K562 (cell line): ENCODE results near the gene CENPU. TPM values are rescaled to one million over a fixed set of nuclear protein-coding genes. Genes with fewer than 3 reads are reported as not detected.

ENCODE experiments used
- ATAC-seq: fragments of 200-7000 bp; cut with Tn5 transposase; 3 replicates; pipeline ENCODE4 v1.9.1; 2020; ENCODE audit warnings: moderate library complexity
- BruUV-seq: library from RNA; stranded (reverse); fragments of 400-500 nt; replicated peaks from 2 replicates; lab custom pipeline; 2021; lab: Mats Ljungman, UMichigan
- CTCF ChIA-PET: fragments of 300-600 bp; formaldehyde crosslinking; extraction: SDS; loops from one replicate; lab custom pipeline; 2021; ENCODE audit warnings: low intra/inter-chr PET ratio; lab: Yijun Ruan, JAX
- POLR2A ChIA-PET: fragments of 300-600, 350-650 bp; sonication (Branson Sonifier 250); formaldehyde crosslinking; extraction: SDS; loops from one replicate; lab custom pipeline; 2021; ENCODE audit warnings: antibody characterized with exemption, inconsistent platforms; lab: Yijun Ruan, JAX
- DNase-seq, 4 experiments: peaks; one replicate each; pipeline versions ENCODE4 v3.0.0 to v3.0.0-alpha.2; 2011 to 2018; ENCODE audit warnings: low spot score in 3 of 4, mixed read lengths in 3 of 4; ENCODE audit errors: extremely low read depth in 1 of 4
- FAIRE-seq: peaks from 2 replicates; lab custom pipeline; 2011; peaks lifted over from hg19 to GRCh38; lab: Jason Lieb, UNC
- H2AFZ ChIP-seq: 2 replicates; pipeline ENCODE4 v1.6.0; 2011; ENCODE audit warnings: low read depth, low read length, control low read depth, inconsistent platforms
- H3K27ac ChIP-seq: fragments of 200-600 bp; 3 replicates; pipeline ENCODE4 v1.8.0; 2011; ENCODE audit warnings: low read depth, mild to moderate bottlenecking, control low read depth, inconsistent platforms, low read length, moderate library complexity, mixed read lengths; ENCODE audit errors: extremely low read depth
- H3K27me3 ChIP-seq, 2 experiments: fragments of 300-600 bp in 1 of 2; 2 replicates in 1 of 2; 3 replicates in 1 of 2; pipeline versions ENCODE4 v1.6.0 to v1.8.0; 2011; ENCODE audit warnings: inconsistent platforms in 2 of 2, low read length in 2 of 2, mild to moderate bottlenecking in 1 of 2, mixed read lengths in 1 of 2, moderate library complexity in 1 of 2; ENCODE audit not compliant: control insufficient read depth in 2 of 2, insufficient read depth in 2 of 2
- H3K36me3 ChIP-seq: fragments of 300-600 bp; 3 replicates; pipeline ENCODE4 v1.8.0; 2011; ENCODE audit warnings: mild to moderate bottlenecking, low read length, inconsistent platforms; ENCODE audit not compliant: control insufficient read depth, insufficient read depth
- H3K4me1 ChIP-seq, 2 experiments: fragments of 200-600 bp in 1 of 2; replicated peaks in 1 of 2; 2 replicates in 1 of 2; 3 replicates in 1 of 2; pipeline versions ENCODE4 v1.5.1 to v1.8.0; 2011; ENCODE audit warnings: inconsistent platforms in 2 of 2, low read length in 2 of 2, mild to moderate bottlenecking in 1 of 2, mixed read lengths in 1 of 2, moderate library complexity in 1 of 2; ENCODE audit not compliant: control insufficient read depth in 2 of 2, insufficient read depth in 2 of 2
- H3K4me2 ChIP-seq: 2 replicates; pipeline ENCODE4 v1.6.1; 2011; ENCODE audit warnings: low read length, control low read depth, inconsistent platforms, mixed read lengths; ENCODE audit not compliant: insufficient read depth
- H3K4me3 ChIP-seq: fragments of 200-600 bp; sonication (generic), shearing (Covaris generic); 2 replicates; pipeline ENCODE4 v1.5.1; 2016; ENCODE audit warnings: control low read depth, inconsistent platforms
- H3K79me2 ChIP-seq: fragments of 200-600 bp; 3 replicates; pipeline ENCODE4 v1.8.0; 2011; ENCODE audit warnings: low read length, inconsistent platforms; ENCODE audit not compliant: control insufficient read depth, insufficient read depth
- H3K9ac ChIP-seq, 2 experiments: 2 replicates each; pipeline versions ENCODE4 v1.6.0 to v1.6.1; 2011; ENCODE audit warnings: low read depth in 2 of 2, low read length in 2 of 2, control low read depth in 1 of 2, inconsistent platforms in 1 of 2, mild to moderate bottlenecking in 1 of 2, mixed read lengths in 1 of 2; ENCODE audit not compliant: insufficient read depth in 1 of 2
- H3K9me1 ChIP-seq: one replicate; pipeline ENCODE4 v1.6.0; 2011; ENCODE audit warnings: inconsistent platforms, mild to moderate bottlenecking, low read length, moderate library complexity; ENCODE audit not compliant: control insufficient read depth, insufficient read depth
- H3K9me3 ChIP-seq: replicated peaks from 2 replicates; pipeline ENCODE4 v1.5.1; 2011; ENCODE audit warnings: low read depth, low read length, inconsistent platforms; ENCODE audit not compliant: control insufficient read depth, insufficient read depth
- H4K20me1 ChIP-seq: replicated peaks from 2 replicates; pipeline ENCODE4 v1.6.1; 2011; ENCODE audit warnings: low read length, inconsistent platforms, mixed read lengths; ENCODE audit not compliant: control insufficient read depth, insufficient read depth
- ATF7 ChIP-seq: fragments of 450-650 bp; IDR thresholded peaks from 2 replicates; pipeline ENCODE4 v1.7.1; 2014; ENCODE audit warnings: mild to moderate bottlenecking, moderate library complexity
- HOXB6 ChIP-seq: fragments of 250-450 bp; sonication (Bioruptor Pico); IDR thresholded peaks from 2 replicates; pipeline ENCODE4 v1.5.1; 2022; ENCODE audit warnings: mild to moderate bottlenecking, borderline replicate concordance
- JUN ChIP-seq, 2 experiments: sonication (generic) in 1 of 2; formaldehyde crosslinking in 1 of 2; IDR thresholded peaks; 2 replicates each; pipeline versions ENCODE4 v1.6.1 to v1.8.0; 2012 to 2022; ENCODE audit warnings: borderline replicate concordance in 2 of 2, mild to moderate bottlenecking in 2 of 2, improper control_type of control experiment in 1 of 2, low read depth in 1 of 2, low read length in 1 of 2, missing genetic modification reagents in 1 of 2
- KLF13 ChIP-seq: fragments of 450-650 bp; IDR thresholded peaks from 2 replicates; pipeline ENCODE4 v1.6.1; 2016; ENCODE audit warnings: missing genetic modification characterization, low read depth, mild to moderate bottlenecking, missing compliant biosample characterization, moderate library complexity, borderline replicate concordance
- MCM5 ChIP-seq: fragments of 450-650 bp; IDR thresholded peaks from 2 replicates; pipeline ENCODE4 v1.6.1; 2016; ENCODE audit warnings: low read depth
- PHF8 ChIP-seq: fragments of 200-600 bp; sonication (generic); IDR thresholded peaks from 2 replicates; pipeline ENCODE4 v1.6.1; 2012; ENCODE audit warnings: mixed run types, mild to moderate bottlenecking, inconsistent platforms, low read length, moderate library complexity, borderline replicate concordance
- RBM17 ChIP-seq: fragments of 200-400 bp; formaldehyde crosslinking; IDR thresholded peaks from 2 replicates; pipeline ENCODE4 v1.6.1; 2017; ENCODE audit warnings: low read depth, mild to moderate bottlenecking, low read length, borderline replicate concordance
- RBM22 ChIP-seq: fragments of 200-400 bp; formaldehyde crosslinking; IDR thresholded peaks from 2 replicates; pipeline ENCODE4 v1.6.1; 2018; ENCODE audit warnings: low read length, low read depth; ENCODE audit not compliant: poor library complexity, severe bottlenecking
- SAFB ChIP-seq: fragments of 200-400 bp; formaldehyde crosslinking; IDR thresholded peaks from 2 replicates; pipeline ENCODE4 v1.6.1; 2017; ENCODE audit warnings: low read depth, low read length, borderline replicate concordance
- SMAD2 ChIP-seq: fragments of 150-350 bp; IDR thresholded peaks from 2 replicates; pipeline ENCODE4 v1.6.1; 2014; ENCODE audit warnings: low read depth, mild to moderate bottlenecking, low read length
- SMARCB1 ChIP-seq: IDR thresholded peaks from 2 replicates; pipeline ENCODE4 v1.6.1; 2011; ENCODE audit warnings: improper control_type of control experiment, low read depth; ENCODE audit not compliant: insufficient read length
- XRCC4 ChIP-seq: IDR thresholded peaks from one replicate; pipeline ENCODE4 v1.6.1; 2011; ENCODE audit not compliant: insufficient read depth, insufficient read length; ENCODE audit errors: extremely low read depth
- ZFX ChIP-seq: sonication (generic); formaldehyde crosslinking; IDR thresholded peaks from 2 replicates; pipeline ENCODE4 v1.8.0; 2022; ENCODE audit warnings: mild to moderate bottlenecking, missing genetic modification reagents, moderate library complexity
- ZNF778 ChIP-seq: fragments of 450-650 bp; formaldehyde crosslinking; IDR thresholded peaks from 2 replicates; pipeline ENCODE4 v1.4.0; 2020; ENCODE audit warnings: mild to moderate bottlenecking, moderate library complexity
- WGBS: fragments of 100-300 bp; shearing (Covaris generic); methylation state at CpG from one replicate; pipeline ENCODE4 v1.1.6; 2016; ENCODE audit warnings: low coverage, mixed read lengths; ENCODE audit not compliant: insufficient coverage; ENCODE audit errors: missing lambda C conversion rate; 5-methylcytosine and 5-hydroxymethylcytosine counted together
- in situ Hi-C: fragments of 300-500 bp; cut with MboI; formaldehyde crosslinking; loops from 4 replicates; pipeline ENCODE4 v1.15.0; 2018; ENCODE audit warnings: inconsistent platforms, mixed read lengths
- intact Hi-C: fragments of 100-400 bp; cut with micrococcal nuclease; formaldehyde crosslinking; loops from 2 replicates; pipeline ENCODE4 v1.14.2; 2022
- polyA plus RNA-seq, 8 experiments: library from polyadenylated mRNA; depleted of rRNA in 4 of 8; stranded (reverse) in 5 of 8; unstranded in 3 of 8; fragments of >200 nt; fragmentation: Nextera tagmentation in 2 of 8; fragmentation: Illumina TruSeq in 1 of 8; extraction: Ambion mirVana in 2 of 8; extraction: Trizol in 1 of 8; gene quantifications; 2 replicates each; pipeline versions ENCODE4 v1.2.1 to v1.2.3, GENCODE V29; 2011 to 2014; ENCODE audit warnings: inconsistent platforms in 1 of 8, missing spikeins in 1 of 8
- total RNA-seq, 7 experiments: library from RNA; depleted of rRNA in 6 of 7; stranded (reverse); fragments of >200 nt in 6 of 7; fragmentation: Illumina TruSeq in 2 of 7; extraction: Trizol in 2 of 7; gene quantifications; 2 replicates each; pipeline versions ENCODE4 v1.2.1 to v1.2.3, GENCODE V29; 2011 to 2021; ENCODE audit warnings: low replicate concordance in 1 of 7
- TF ChIP-seq, protein P1 (sequence below): sonication (generic); formaldehyde crosslinking; IDR thresholded peaks from 2 replicates; pipeline ENCODE4 v1.8.0; 2022; ENCODE audit warnings: missing genetic modification reagents, mild to moderate bottlenecking, borderline replicate concordance
- TF ChIP-seq, protein P2 (sequence below): fragments of 250-450 bp; sonication (Bioruptor Pico); IDR thresholded peaks from 2 replicates; pipeline ENCODE4 v1.6.1; 2021; ENCODE audit warnings: mild to moderate bottlenecking

The CENPU gene
- total and polyA plus RNA-seq, 9 of the 15 experiments (the other 6 are each of a cell fraction or from before 2014, with no cell fraction given) = 39.4 to 98.7 (median 84.3) TPM

DNA sequence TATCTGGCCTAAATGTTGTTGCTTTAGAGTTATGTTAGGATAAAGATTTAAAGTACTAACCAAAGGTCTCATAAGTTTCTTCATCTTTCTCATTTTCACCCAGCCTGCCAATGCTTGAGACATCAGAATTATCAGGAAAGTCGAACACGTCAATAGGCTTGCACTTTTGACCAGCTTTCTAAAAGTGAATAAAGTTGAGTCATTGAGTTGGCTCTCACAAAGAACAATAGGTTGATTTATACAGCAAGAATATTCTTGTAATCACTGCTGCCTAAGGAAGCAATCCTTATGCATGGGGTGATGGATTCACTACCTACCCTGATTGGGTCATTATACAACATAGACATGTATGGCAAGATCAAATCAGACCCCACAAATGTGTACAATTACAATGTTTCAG, 5.0 kb downstream of the CENPU start:
- intact Hi-C loops = no loop called here
- Histone ChIP-seq H3K36me3 (peaks cover 80% of the 10 kb centered on the region), H3K4me1 (peaks cover 0 to 5% of the 10 kb centered on the region in 2 experiments; a peak in 1 of 5 replicates), H3K27ac (no peak overlapping the region), H4K20me1 (no peaks in the 10 kb centered on the region), H2AFZ (no peak overlapping the region), H3K4me2 (no peak overlapping the region), H3K27me3 (no peaks in the 10 kb centered on the region), H3K9ac (no peak overlapping the region), H3K4me3 (no peak overlapping the region), H3K9me1 (no peaks in the 10 kb centered on the region), H3K79me2 (peaks cover 55% of the 10 kb centered on the region), H3K9me3 (no peaks in the 10 kb centered on the region)
- POLR2A ChIA-PET = no interaction called here
- in situ Hi-C loops = no loop called here
- WGBS = 92% methylated on average over 2 of the region's 2 CpGs
- TF ChIP-seq SMARCB1 (no peak), ATF7 (no peak), SMAD2 (no peak), RBM22 (no peak), JUN (IDR thresholded peaks at IDR 0.05; ENCODE audit: borderline replicate concordance, low read depth, low read length) (no peak), JUN (CRISPR knock-in tag; IDR thresholded peaks at IDR 0.05; ENCODE audit: borderline replicate concordance) (no peak), SAFB (no peak), ZFX (CRISPR knock-in tag) (no peak), PHF8 (no peak), RBM17 (no peak), HOXB6 (CRISPR knock-in tag) (no peak), KLF13 (no peak), MCM5 (no peak), ZNF778 (CRISPR knock-in tag) (no peak), XRCC4 (no peak)
- TF ChIP-seq, protein P1, sequence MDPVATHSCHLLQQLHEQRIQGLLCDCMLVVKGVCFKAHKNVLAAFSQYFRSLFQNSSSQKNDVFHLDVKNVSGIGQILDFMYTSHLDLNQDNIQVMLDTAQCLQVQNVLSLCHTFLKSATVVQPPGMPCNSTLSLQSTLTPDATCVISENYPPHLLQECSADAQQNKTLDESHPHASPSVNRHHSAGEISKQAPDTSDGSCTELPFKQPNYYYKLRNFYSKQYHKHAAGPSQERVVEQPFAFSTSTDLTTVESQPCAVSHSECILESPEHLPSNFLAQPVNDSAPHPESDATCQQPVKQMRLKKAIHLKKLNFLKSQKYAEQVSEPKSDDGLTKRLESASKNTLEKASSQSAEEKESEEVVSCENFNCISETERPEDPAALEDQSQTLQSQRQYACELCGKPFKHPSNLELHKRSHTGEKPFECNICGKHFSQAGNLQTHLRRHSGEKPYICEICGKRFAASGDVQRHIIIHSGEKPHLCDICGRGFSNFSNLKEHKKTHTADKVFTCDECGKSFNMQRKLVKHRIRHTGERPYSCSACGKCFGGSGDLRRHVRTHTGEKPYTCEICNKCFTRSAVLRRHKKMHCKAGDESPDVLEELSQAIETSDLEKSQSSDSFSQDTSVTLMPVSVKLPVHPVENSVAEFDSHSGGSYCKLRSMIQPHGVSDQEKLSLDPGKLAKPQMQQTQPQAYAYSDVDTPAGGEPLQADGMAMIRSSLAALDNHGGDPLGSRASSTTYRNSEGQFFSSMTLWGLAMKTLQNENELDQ (CRISPR knock-in tag) = no peak
- TF ChIP-seq, protein P2, sequence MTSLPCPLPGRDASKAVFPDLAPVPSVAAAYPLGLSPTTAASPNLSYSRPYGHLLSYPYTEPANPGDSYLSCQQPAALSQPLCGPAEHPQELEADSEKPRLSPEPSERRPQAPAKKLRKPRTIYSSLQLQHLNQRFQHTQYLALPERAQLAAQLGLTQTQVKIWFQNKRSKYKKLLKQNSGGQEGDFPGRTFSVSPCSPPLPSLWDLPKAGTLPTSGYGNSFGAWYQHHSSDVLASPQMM = no peak
- no peak for ATAC-seq
- no peak for DNase-seq
- no TSS peak for BruUV-seq
- FAIRE-seq = no peak
- CTCF ChIA-PET = no interaction called here
